GM12891 (cell line): ENCODE data around the gene CASP9.

Experiments used
- PAX5 ChIP-seq: IDR thresholded peaks from 2 replicates; pipeline ENCODE4 v1.6.1; 2011; ENCODE audit warnings: low read length, moderate library complexity, mild to moderate bottlenecking; ENCODE audit not compliant: insufficient read depth, severe bottlenecking
- POLR2A ChIP-seq: IDR thresholded peaks from 2 replicates; pipeline ENCODE4 v1.6.1; 2011; ENCODE audit warnings: low read depth, low read length, control low read depth
- POLR2AphosphoS5 ChIP-seq: IDR thresholded peaks from 2 replicates; pipeline ENCODE4 v1.6.1; 2011; ENCODE audit warnings: low read depth, low read length, control low read depth

- no peak for TF ChIP-seq POLR2AphosphoS5
- TF ChIP-seq POLR2A: no peak
- no peak for TF ChIP-seq PAX5
Observed at GRCh38 chr1:15455522-15455921, 68.5 kb downstream of the CASP9 start.
